Measurements from ENCODE around the gene DDOST. TPM values are rescaled to one million over a fixed set of nuclear protein-coding genes. Genes with fewer than 3 reads are reported as not detected.

DDOST gene
- polyA plus RNA-seq, 1 of the 3 experiments (the other 2 are of a cell fraction), result 602 TPM

DNA sequence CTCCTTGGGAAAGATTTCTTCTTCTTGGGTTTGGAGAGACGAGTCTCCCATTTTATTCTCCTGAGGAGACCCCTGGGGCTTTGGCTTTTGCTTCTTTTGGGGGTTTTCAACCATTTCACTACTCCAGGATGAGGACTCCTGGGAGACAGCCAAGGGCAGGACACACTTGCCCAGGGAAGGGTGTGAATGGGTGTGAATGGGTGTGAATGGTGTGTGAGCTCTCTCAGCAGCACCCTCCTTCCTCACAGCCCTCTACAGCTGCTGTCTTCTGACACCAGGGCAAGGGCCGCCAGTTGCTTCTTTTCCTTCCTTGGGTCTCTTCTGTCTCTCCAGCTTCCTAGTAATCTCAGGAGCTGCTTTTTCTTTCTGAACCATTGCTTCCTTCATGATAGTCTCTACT is 32.5 kb upstream of the DDOST start:
- Histone ChIP-seq H2AFZ (ENCODE audit: low read depth) (no peak overlapping the region), H4K20me1 (ENCODE audit: insufficient read depth) (no peaks in the 10 kb centered on the region), H3K4me1 (ENCODE audit: control insufficient read depth in 1 of 2, insufficient read depth in 2 of 2, low read depth in 1 of 2, low read length in 1 of 2) (peaks cover 3 to 18% of the 10 kb centered on the region in 2 experiments; a peak in 3 of 4 replicates), H3F3A (replicated peaks; ENCODE audit: insufficient read depth) (peaks cover 9% of the 10 kb centered on the region), H3K36me3 (replicated peaks in 1 of 2; ENCODE audit: control insufficient read depth in 1 of 2, insufficient read depth in 2 of 2, low read length in 1 of 2) (no peaks in the 10 kb centered on the region), H3K4me3 (ENCODE audit: low read depth in 2 of 2, low read length in 1 of 2) (no peak overlapping the region), H3K4me2 (no peak overlapping the region), H3K79me2 (ENCODE audit: insufficient read depth) (no peaks in the 10 kb centered on the region), H3K27ac (ENCODE audit: low read depth in 2 of 2, low read length in 1 of 2) (no peak overlapping the region), H3K9ac (no peak overlapping the region), H3K27me3 (ENCODE audit: insufficient read depth) (no peaks in the 10 kb centered on the region), H3K9me2 (no peaks in the 10 kb centered on the region), H3K9me3 (no peaks in the 10 kb centered on the region)
- no peak for TF ChIP-seq FOSL2 (IDR thresholded peaks at IDR 0.05; ENCODE audit: borderline replicate concordance, low read depth)
- no peak for TF ChIP-seq MEF2A (IDR thresholded peaks at IDR 0.05; ENCODE audit: borderline replicate concordance, low read depth)
- TF ChIP-seq FOXJ3 (CRISPR knock-in tag; IDR thresholded peaks at IDR 0.05), result no peak
- DNase-seq, result no peak
- ChIA-PET POLR2A (interaction anchor here (0.6 kb wide), 1 partner anchor 33 kb away, joined by 4 read pairs; the partner anchor contains the start of gene DDOST), CTCF (interaction anchor here (1.3 to 7.0 kb wide), 2 partner anchors 32 to 502 kb away, joined by 3 to 127 read pairs; partner anchors contain the start of gene DDOST)
- WGBS (ENCODE audit: low lambda C conversion rate), result 92% methylated on average over 2 of the region's 2 CpGs

DNA sequence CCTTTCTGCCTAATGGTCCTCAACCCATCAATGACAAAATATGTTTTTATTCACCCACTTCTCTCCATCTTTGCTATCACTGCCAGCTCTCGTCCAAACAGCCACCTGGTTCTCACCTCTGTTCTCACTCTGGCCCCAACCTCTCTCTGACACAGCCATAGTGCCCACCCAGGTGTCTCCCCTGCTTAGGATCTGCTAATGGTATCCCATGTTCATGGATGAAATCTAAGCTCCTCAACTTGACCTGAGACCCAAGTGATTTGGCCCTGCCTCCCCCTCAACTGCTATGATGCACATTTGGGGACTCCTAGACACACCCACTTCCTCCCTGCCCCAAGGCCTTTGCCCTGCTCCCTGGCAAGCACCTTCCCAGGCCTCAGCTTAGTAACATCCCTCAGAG is 30.7 kb upstream of the DDOST start:
- H3K79me2 ChIP-seq (ENCODE audit: insufficient read depth), result no peaks in the 10 kb centered on the region
- no peak overlapping the region for H3K4me3 ChIP-seq (ENCODE audit: low read depth in 2 of 2, low read length in 1 of 2)
- H3K9ac ChIP-seq, result no peak overlapping the region
- H3K9me3 ChIP-seq, result no peaks in the 10 kb centered on the region
- H3K27ac ChIP-seq (ENCODE audit: low read depth in 2 of 2, low read length in 1 of 2), result no peak overlapping the region
- no peak for DNase-seq
- H3K4me1 ChIP-seq (ENCODE audit: control insufficient read depth in 1 of 2, insufficient read depth in 2 of 2, low read depth in 1 of 2, low read length in 1 of 2), result peaks cover under 1% of the 10 kb centered on the region in 2 experiments; a peak in 2 of 4 replicates
- H3K27me3 ChIP-seq (ENCODE audit: insufficient read depth), result no peaks in the 10 kb centered on the region
- WGBS (ENCODE audit: low lambda C conversion rate), result 81% methylated on average over 1 of the region's 1 CpG
- no peaks in the 10 kb centered on the region for H4K20me1 ChIP-seq (ENCODE audit: insufficient read depth)
- POLR2A ChIA-PET, result no interaction called here
- no peak overlapping the region for H3K4me2 ChIP-seq
- no peak for TF ChIP-seq CHD2 (IDR thresholded peaks at IDR 0.05; ENCODE audit: low read length, partially characterized antibody)
- no peak for TF ChIP-seq SMC3 (IDR thresholded peaks at IDR 0.05; ENCODE audit: low read depth, low read length)
- TF ChIP-seq NFIC (IDR thresholded peaks at IDR 0.05; ENCODE audit: borderline replicate concordance), result no peak
- TF ChIP-seq FOXM1 (IDR thresholded peaks at IDR 0.05; ENCODE audit: low read depth), result no peak
- TF ChIP-seq USF2 (IDR thresholded peaks at IDR 0.05; ENCODE audit: borderline replicate concordance, low read depth, low read length), result no peak
- TF ChIP-seq POLR2AphosphoS5 (IDR thresholded peaks at IDR 0.05; ENCODE audit: low read depth, low read length), result no peak
- no peak for TF ChIP-seq FOXJ3 (CRISPR knock-in tag; IDR thresholded peaks at IDR 0.05)
- no peak for TF ChIP-seq RCOR1 (IDR thresholded peaks at IDR 0.05; ENCODE audit: low read length)
- no peak for TF ChIP-seq MXI1 (IDR thresholded peaks at IDR 0.05; ENCODE audit: low read depth, low read length)
- TF ChIP-seq TCF12 (IDR thresholded peaks at IDR 0.05), result no peak
- TF ChIP-seq GABPA (IDR thresholded peaks at IDR 0.05; ENCODE audit: low read depth), result no peak
- TF ChIP-seq TAF1 (IDR thresholded peaks at IDR 0.05; ENCODE audit: borderline replicate concordance, low read depth, low read length), result no peak
- no peak for TF ChIP-seq TEAD4 (IDR thresholded peaks at IDR 0.05; ENCODE audit: borderline replicate concordance, insufficient read depth)
- TF ChIP-seq GATA2 (CRISPR knock-in tag; IDR thresholded peaks at IDR 0.05), result no peak
- no peak for TF ChIP-seq SIN3A (IDR thresholded peaks at IDR 0.05; ENCODE audit: borderline replicate concordance, low read depth, low read length)
- TF ChIP-seq, protein P1, sequence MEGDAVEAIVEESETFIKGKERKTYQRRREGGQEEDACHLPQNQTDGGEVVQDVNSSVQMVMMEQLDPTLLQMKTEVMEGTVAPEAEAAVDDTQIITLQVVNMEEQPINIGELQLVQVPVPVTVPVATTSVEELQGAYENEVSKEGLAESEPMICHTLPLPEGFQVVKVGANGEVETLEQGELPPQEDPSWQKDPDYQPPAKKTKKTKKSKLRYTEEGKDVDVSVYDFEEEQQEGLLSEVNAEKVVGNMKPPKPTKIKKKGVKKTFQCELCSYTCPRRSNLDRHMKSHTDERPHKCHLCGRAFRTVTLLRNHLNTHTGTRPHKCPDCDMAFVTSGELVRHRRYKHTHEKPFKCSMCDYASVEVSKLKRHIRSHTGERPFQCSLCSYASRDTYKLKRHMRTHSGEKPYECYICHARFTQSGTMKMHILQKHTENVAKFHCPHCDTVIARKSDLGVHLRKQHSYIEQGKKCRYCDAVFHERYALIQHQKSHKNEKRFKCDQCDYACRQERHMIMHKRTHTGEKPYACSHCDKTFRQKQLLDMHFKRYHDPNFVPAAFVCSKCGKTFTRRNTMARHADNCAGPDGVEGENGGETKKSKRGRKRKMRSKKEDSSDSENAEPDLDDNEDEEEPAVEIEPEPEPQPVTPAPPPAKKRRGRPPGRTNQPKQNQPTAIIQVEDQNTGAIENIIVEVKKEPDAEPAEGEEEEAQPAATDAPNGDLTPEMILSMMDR (IDR thresholded peaks at IDR 0.05), result no peak
- TF ChIP-seq ZBTB33 (IDR thresholded peaks at IDR 0.05; ENCODE audit: borderline replicate concordance, low read depth), result no peak
- TF ChIP-seq USF1 (IDR thresholded peaks at IDR 0.05; ENCODE audit: borderline replicate concordance, low read depth), result no peak
- TF ChIP-seq, protein P2, sequence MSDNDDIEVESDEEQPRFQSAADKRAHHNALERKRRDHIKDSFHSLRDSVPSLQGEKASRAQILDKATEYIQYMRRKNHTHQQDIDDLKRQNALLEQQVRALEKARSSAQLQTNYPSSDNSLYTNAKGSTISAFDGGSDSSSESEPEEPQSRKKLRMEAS (IDR thresholded peaks at IDR 0.05; ENCODE audit: low read depth), result no peak
- H3K36me3 ChIP-seq (replicated peaks in 1 of 2; ENCODE audit: control insufficient read depth in 1 of 2, insufficient read depth in 2 of 2, low read length in 1 of 2), result no peaks in the 10 kb centered on the region
- H3K9me2 ChIP-seq, result no peaks in the 10 kb centered on the region
- no peak overlapping the region for H2AFZ ChIP-seq (ENCODE audit: low read depth)
- CTCF ChIA-PET, result interaction anchor here (1.0 to 2.7 kb wide), 2 partner anchors 11 to 503 kb away, joined by 4 to 18 read pairs; no protein-coding TSS in a partner anchor
- peaks cover 4% of the 10 kb centered on the region for H3F3A ChIP-seq (replicated peaks; ENCODE audit: insufficient read depth)

Measured in SK-N-SH (cell line).